HG03045 (cell line): Measurements from ENCODE around the gene ABITRAM.
A peak's percentile ranks its signal among the peaks of the same experiment; 100 is the strongest.
"Not testable (repeated sequence)": the region's sequence is repeated elsewhere in the genome, so short reads cannot be mapped to it uniquely, and the experiment has no call there.

Source experiments
- ATAC-seq: cut with Tn5 transposase; IDR thresholded peaks from one replicate; pipeline ENCODE4 v1.9.1; 2021; ENCODE audit warnings: mild to moderate bottlenecking, moderate library complexity; ENCODE audit not compliant: unreplicated experiment

The ABITRAM gene

DNA sequence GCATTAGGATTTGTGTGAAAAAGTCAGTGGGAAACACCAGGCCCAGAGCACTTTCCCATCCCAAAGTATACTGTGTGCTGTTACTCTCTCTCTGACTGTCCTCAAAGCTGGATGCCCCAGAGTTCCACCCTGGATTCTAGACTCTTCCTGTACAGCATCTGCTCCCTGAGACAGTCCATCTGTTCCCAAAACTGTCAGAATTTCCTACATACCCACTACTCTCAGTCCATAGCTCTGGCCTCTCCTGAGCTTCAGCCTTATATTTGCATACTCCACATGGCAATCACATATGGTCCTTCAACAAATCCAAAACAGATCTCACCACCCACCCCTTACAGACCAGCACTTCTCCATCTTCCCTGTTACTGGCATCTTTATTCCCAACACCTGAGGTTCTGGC, 9.7 kb upstream of the ABITRAM start:
- no peak for ATAC-seq

DNA sequence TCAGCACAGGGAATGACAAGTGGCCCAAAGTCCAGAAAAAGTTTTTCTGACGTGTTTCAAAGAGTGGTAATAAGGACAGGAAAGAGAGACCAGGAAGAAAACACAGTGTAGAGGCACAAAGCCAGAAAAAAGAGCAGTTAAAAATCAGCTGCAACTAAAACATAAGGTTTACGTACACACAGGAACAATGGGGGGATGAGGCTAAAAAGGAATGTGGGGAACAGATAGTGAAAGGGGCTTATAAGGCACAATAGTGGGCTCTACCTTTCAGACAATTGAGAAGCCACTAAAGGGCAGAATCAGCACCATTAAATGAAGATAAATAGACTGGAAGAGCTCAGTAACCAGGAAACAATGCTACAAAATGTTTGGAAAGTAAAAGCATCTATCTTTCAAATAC, 5.8 kb upstream of the ABITRAM start:
- ATAC-seq: no peak

DNA sequence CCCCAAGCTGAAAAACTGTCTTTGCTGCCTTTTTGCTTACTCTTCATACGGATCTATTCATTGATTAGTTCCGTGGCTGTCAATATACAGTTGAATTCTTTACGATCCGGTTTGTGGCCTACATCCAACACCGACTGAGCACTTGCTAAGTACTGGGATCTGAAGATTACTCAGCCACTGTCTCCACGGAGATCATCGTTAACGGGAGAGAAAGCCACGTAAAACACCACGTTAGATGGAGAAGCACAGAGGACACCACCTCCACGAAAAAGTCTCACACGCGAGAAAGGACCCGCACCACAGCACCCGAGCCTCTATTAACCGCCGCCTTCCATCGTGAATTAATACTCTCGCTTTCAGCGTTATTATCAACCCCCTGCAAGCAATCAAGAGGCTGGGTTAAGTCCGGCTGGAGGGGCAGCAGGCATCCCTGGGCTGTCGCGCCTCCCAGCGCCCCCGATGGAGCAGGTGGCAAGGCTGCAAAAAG, 926 bp upstream of the ABITRAM start:
- peak; percentile 2 for ATAC-seq

DNA sequence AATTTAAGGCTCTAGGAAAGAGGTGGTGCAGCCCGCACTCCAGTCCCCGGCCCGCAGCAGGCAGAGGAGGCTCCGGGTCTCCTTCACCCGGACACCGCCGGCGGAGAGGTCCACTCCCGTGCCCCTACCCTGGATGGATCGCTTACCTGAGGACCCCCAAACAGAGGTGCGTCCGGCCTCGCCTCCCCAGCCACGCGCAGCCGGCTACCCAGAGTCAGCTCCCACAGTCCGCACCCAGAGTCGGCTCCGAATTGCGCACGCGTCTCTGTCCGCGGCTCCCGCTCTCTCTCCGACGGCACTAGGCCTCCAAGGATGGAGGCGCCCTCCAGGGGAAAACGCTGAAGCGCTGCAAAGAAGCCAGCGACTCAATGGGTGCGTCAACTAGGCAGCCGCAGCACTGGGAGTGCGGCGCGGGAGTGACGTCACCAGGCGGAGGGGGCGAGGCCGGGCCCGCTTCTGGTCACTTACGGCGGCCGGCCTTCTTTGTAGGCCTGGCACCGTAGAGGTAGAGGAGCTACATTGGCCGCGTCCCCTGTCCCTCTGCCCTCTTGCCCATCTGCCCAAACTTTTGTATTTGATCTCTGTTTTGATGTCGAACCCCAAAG, 380 bp upstream of the ABITRAM start, which contains the start of gene ELP1:
TSS of gene ELP1 (minus strand) at position 407 of the 605 bp plus-strand sequence. CDS start 2,978 bp downstream, outside the sequence.
- peak; percentile 86 for ATAC-seq

DNA sequence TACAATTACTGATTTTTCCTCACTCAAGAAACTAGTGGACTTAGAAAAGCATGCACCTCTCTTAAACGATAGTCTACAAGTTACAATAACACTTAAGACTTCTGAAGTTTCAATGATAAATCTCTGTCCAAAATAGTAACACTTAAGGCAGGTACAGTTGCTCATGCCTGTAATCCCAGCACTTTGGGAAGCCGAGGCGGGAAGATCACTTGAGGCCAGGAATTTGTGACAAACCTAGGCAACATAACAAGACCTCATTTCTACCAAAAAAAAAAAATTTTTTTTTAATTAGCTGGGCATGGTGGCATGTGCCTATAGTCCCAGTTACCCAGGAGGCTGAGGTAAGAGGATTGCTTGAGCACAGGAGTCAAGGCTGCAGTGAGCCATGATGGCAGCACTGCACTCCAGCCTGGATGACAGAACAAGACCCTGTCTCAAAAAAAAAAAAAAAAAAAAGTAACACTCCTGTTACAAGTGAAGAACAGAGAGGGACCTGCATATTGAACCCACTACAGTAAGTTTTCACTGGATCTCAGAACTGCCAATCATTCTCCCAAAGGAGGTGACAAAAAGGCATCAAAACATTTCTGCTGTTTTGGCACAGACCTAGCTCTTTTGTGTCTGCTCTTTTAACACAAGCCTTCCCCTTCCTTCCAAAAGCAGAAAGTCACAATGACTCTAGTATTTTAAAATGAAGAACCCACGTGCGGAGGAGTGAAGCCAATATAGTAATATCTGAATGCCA, 3.5 kb downstream of the ABITRAM start:
- ATAC-seq: no peak

DNA sequence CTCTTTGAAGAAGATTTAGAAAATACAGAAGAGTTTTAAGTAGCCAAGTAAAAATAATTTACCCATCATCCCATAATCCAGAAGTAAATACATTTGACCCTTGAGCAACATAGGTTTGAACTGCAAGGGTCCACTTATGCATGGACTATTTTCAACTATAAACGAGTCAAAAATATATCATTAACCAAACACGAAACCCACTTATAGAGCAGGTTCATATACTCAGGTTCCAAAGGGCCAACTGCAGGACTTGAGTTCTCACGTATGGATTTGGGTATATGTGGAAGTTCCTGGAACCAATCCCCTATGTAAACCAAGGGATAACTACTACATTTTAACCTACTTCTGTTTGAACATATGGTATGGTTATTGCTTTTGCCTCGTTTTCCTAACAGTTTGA, 5.8 kb downstream of the ABITRAM start:
- ATAC-seq: no peak

DNA sequence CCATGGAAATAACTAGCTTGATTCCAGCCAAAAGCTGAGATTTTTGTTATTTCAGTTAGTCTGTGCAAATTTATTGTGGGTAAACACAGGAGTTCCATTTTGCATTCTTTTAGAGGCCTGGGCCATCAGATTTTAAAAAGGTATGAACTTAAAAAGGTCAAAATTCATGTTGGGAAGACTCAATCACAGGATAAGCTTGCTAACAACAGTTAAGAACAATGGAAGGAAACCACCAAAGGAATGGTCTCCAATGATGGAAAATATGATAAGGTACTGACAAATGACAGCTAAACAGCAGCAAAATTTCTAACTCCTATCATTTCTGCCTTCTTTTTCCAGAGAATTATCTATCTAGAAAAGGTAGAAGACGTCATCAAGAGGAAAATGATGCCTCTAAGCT, 16.0 kb downstream of the ABITRAM start:
- ATAC-seq: no peak

DNA sequence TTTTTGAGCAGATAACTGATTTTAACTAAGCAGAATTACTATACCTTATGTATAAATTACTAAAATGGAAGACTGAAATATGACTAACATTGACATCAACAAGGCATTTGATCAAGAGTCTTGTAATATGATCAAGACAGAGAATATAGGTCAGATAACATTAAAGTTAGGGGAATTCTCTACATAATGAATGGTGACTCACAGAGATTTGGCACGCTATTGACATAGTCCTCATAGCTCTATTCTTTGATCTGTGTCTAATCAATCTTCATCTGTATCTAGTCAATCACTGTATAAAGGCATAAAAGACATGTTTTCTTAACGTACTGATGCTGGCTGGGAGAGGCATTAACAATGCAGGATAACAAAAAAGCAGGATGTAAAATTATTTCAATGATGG, 17.4 kb downstream of the ABITRAM start:
- no peak for ATAC-seq

DNA sequence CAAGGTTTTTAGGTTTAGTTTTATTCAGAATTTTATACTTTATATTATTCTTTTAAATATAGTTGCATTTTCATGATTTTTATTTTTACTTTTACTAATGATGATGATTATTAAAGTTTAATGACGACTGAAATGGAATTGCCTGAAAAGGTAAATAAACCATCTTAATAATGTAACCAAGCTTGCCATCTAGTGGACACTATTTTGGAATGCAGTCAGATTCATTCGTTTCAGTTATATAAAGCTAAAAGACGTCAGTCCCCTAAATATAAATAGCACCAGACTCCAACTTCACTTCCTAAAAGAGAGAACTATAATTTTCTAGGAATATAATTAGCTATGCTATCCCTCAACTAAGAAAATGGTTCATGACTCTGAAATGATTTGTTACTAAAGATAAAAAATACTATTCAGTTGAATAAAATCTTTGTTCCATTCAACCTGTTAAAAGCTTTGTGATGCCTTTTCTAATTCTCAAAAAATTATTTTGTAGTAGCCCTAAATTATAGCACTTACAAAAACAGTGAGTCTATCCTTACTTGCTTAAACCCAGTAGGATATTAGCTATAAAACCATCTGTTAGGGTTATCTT, 19.9 kb downstream of the ABITRAM start:
- ATAC-seq: no peak

DNA sequence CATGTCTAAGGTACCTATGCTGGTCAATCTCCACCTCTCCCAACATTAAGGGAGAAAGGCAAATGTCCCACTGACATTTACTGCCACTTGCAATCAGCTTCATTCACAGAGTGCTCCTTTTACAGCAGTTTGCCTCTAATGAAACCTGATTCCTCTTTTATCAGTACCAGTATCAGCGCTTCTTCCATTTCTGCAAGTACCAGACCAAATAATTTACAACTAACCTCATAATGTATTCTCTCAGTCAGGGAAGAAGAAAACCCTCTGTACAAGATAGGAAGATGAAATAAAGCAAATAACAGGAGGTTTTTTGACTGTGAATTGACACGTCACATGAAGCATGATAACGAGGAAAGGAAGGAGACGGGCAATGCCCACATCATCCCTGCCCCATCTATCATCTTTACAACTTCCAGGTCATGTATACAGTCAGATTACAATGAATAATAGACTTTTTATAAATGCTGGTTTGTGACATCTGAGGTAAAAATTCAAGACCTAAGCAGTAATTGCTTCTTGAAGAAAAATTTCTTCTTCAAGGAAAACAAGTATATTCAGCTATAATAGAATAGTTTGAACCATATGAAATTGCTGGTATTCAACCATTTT, 21.9 kb downstream of the ABITRAM start:
- ATAC-seq: no peak

DNA sequence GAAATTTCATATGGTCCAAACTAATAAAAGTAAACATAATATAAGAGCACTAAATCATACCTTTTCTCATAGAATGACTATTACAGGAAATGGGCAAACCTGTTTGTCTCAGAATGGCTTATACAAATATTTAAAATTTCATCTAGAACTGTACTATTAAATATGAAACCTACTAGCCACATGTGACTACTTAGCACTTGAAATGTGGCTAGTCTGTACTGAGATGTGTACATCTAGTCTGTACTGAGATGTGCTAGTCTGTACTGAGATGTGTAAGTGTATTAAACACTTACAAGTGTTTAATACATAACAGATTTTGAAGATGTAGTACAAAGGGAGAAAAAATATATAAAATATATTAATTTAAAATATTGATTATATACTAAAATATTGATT, 22.4 kb downstream of the ABITRAM start:
- ATAC-seq: no peak

DNA sequence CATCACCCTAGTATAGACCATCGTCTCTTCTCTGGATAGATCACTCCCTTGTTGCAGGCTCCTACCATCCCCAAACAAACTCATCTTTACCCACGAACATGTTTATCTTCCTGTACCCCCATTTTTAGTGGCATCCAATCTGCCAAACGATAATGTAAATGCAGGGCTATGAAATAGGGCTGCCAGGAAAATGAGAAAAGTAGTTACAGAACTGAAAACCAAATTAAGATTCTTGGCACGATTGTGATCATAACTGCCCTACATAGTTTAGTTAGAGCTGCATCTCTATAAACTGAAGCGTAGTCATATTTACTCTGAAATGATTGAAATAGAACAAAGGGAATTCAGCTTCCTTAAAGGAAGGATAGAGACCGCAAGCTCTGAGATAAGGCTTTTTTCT, 26.1 kb downstream of the ABITRAM start:
- ATAC-seq: no peak

DNA sequence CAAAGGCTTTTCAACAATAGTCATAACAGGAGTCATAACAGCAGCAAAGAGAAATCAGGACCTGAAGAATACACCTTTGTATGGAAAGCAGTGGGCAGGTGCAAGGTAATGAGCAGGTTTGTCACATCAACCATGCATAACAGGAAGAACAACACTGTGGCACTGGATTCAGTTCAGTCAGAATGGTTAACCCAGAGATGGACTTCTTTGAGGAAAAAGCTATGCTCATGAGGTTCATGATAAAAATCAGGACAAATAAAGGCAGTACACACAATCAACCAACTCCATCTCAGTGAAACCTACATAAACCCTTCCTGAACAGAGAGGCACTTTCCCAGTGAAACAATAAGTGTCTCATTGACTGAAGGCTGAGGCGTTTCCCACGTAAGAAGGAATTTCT, 27.0 kb downstream of the ABITRAM start:
- no peak for ATAC-seq

DNA sequence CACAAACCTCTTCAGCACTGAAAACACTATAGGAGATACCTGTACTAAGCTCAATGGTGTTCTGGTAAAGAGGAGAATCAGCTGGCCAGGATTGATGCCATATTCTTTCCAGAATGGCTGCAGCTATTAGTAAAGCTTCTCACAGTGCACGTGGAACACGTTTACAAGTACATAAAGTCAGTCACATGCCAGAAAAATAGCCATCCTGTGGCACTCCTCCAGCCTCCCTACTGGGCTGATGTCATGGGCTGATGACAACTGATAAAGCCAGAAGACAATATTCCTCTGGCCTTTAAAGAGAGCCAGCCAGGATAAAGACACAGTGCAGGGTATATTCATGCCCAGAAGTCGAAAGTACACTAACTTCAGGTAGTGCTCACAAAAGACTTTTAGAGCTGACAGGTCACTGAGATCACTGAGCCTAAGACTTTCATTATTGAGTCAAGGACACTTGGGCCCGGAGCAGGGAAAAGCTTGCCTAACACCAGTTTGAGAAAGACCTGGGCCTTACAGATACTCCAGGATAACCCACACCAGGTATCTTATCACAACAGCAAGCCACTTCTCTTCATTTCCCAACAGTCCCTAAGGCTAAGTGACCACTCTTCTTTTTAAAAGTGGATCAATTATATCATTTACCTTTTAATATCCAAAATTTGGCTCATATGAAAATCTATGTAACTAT, 29.4 kb downstream of the ABITRAM start:
- no peak for ATAC-seq

DNA sequence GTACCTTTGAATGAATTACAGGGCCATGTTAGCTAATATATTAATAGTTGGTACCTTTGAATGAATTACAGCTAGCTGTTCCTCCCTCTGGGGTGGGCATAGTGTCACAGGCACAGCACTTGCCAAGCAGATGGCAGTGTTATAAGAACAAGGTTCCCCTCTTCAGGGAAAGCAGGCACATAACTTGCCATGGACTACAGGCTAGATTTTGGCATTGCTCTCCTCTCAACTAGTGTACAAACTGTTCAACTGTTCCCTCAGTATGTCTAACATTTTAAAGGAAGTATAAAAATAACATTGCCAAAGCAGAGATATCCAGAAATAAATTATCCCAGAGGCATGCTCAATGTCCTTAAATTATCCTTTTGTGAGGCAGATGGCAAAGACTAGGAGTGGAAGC, 33.7 kb downstream of the ABITRAM start:
- no peak for ATAC-seq

DNA sequence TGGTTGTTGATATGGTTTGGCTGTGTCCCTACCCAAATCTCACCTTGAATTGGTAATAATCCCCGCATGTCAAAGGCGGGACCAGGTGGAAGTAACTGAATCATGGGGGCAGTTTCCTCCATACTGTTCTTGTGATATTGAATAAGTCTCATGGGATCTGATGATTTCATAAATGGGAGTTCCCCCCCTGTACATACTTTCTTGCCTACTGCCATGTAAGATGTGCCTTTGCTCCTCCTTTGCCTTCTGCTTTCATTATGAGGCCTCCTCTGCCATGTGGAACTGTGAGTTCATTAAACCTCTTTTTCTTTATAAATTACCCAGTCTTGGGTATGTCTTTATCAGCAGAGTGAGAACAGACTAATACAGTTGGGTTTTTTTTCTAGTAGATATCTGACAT, 37.2 kb downstream of the ABITRAM start:
- not testable (repeated sequence) for ATAC-seq

DNA sequence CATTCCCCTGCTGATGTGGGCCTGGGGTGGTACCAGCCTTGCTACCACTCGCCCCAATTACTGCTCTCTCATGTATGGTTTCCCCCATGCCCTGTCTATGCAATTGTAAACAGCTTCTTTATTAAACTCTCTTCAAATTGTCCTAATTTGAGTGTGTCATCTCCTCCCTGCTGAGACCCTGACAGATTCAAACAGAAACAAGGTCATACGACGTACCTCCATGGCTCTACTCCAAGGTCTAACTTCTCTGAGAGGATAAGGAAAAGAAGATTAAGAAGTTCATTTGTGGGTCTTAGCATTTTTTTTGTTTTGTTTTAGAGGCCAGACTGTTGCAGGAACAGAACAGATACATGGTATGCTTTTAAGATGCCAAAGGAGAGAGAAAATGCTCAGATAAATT, 38.0 kb downstream of the ABITRAM start:
- no peak for ATAC-seq

DNA sequence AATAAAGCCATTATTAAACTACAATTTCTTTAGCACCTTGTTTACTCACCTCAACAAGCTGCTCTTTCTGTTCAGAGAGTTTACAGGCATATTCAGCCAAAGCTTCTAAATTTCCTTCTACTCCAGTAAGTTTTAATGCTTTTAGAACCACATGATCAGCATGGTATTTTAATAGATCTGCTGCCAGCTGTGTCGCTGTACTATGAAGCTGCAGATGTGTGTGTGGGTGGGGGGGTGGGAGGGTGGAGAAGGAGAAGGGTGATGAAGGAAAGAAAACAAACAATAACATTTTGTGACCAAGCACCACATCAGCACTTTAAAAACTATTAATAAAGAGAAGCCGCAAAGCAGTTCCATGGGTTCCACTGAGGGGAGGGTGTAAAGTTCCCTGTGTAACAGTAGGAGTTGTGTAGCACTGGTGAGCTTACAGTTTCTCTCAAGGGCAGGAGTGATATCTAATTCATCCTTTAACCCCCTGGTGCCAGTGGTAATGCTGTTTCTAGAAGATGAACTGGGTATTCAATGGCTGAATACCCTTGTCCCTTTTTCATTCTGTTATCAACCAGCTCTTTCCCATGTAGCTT, 38.5 kb downstream of the ABITRAM start:
- no peak for ATAC-seq

DNA sequence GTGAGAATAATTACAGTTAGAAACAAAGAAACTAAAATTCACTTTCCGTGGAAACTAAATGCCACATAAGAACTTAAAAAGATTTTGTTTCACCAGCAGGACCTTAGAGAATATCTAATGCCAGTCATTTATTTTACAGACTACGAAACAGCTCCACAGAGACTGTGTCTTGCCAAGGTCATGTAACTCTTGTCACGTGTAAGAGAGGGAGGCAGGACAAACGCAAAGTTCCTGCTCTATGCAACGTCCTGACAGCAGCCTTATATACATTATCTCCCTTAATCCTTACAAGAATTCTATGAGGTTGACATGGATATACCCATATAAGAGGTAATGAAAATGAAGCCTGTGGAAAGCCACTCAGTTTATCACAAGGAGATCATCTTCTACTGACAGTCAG, 39.7 kb downstream of the ABITRAM start:
- no peak for ATAC-seq

DNA sequence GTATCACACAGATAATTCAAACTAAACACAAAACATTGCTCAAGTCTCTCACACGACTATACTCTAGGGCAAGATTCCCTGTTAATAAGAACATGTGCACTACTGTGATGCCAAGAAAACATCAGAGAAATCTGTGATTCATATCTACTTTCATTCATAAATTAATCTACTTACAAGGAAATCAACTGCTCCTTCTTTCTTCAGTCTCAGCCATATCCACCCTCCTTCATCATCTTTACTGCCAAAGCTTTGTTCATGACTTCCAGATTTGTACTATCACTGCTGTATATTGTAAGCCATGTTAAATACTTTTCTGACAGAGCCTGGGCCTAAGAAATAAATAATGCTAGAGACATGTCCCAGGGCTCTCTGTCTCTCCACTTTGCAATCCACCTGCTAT, 44.0 kb downstream of the ABITRAM start:
- no peak for ATAC-seq

DNA sequence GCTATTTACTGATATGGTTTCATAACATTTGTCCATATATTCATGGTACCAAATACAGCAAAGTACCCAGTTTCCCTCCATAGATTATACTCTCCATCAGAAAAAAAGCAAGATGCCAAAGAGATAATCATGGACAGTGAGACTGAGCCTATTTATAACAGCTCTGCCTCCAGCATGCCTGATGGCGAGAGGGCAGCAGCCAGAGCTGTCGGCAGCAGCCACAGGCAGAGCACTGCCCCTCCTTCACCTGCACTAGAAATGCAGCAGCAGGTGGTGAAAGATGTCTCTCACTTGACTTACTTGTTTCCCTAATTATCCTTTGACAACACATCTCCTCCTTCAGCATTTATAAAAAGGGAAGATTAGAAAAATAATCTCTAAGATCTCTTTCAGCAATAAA, 46.7 kb downstream of the ABITRAM start:
- ATAC-seq: no peak
